GM19463 (cell line): ENCODE results near the gene PSMB7.
A peak's percentile ranks its signal among the peaks of the same experiment; 100 is the strongest.

Experiments used
- ATAC-seq: cut with Tn5 transposase; IDR thresholded peaks from one replicate; pipeline ENCODE4 v1.9.1; 2021; ENCODE audit warnings: mild to moderate bottlenecking, moderate library complexity; ENCODE audit not compliant: unreplicated experiment

PSMB7 gene

DNA sequence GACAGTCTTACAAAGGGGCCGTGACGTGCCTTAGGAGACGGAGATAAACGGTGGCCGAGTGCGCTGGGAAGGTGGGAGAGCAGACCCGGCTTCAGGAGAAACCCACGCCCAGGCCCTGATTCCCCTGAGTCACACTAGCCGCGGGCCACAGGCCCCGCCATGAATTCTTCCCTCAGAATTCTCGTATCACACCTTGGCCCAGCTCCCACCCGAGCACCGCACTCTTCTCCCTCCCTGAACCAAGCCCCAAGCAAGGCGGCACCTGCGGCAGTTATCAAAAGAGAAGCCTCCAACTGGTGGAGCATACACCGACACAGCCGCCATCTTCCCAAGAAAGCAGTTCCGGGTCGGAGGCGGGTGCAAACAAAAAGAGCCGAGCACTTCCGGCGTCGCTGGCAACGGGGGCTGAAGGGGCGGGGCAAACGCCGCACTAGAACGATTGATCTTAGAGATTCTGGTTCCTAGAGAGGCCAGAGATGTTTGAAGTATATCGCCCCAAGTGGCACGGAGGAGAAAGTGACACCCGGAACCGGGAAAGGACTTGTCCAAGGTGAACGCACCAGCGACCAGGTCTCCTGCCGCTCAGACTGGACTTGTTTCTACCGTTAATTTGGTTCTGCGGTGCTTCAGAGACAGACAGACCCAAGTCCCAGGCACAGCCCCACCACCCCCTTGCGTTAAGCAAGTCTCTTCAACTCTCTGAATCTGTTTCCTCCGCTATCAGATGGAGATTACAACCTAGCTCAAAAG is at the start of gene PSMB7:
Gene PSMB7, minus strand, starts transcription at position 341 of the 750 bp plus-strand sequence. Its CDS starts 17 bp downstream, at position 324.
- ATAC-seq: peak; percentile 96

DNA sequence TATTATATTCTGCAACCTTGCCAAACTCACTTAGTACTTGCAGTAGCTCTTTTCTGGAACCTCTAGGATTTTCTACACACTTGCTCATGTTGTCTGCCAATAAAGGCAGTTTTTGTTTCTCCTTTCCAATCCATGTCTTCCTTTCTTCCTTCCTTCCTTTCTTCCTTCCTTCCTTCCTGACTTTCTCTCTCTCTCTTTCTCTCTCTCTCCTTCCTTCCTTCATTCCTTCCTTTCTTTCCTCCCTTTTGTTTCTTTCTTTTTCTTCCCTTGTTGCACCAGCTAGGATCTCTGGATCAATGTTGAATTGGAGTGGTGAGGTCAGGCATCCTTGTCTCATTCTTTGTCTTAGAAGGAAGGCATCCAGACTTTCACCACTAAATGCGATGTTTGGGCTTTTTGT is 47.5 kb upstream of the PSMB7 start:
- ATAC-seq: no peak

DNA sequence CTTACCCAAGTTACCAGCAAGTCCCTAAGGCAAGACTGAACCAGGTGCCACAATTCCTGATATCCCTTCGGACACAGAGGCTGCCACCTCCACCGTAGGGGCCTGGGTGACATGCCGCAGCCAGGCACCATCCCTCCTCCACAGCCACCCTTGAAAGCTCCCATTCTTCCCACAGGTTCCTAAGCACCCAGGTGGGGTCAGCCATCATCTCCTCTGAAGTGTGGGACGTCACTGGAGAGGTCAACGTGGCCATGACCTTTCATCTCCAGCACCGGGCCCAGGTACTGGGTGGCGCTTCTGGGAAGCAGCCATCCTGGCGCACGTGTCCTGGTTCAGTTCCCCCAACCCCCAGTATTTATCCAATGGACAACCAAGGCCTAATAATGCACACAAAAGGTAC is 43.2 kb upstream of the PSMB7 start:
- ATAC-seq: no peak

DNA sequence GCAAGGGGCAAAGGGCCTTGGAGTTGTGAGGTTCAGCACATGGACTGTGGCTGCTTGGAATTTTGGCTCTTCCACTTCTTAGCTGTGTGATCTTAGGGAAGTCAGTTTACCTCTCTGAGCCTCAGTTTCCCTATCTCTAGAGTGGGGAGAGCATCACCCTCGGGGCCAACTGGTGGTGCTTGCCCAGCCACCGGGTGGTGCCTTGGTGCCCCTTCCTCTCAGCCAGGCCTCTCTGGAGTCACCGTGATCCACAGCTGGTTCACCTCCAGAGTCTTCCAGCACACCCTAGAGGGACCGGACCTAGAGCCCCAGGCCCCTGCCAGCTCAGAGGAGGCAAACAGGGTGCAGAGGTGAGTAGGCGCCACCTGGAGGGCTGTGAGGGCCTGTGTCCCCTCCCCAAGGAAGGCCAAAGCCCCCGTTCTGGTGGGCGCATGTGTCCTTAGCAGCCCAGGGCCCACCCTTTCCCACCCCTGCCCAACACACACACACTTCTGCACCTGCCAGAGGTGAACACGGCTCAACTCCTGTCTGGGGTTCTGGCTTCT is 42.7 kb upstream of the PSMB7 start:
- ATAC-seq: no peak

DNA sequence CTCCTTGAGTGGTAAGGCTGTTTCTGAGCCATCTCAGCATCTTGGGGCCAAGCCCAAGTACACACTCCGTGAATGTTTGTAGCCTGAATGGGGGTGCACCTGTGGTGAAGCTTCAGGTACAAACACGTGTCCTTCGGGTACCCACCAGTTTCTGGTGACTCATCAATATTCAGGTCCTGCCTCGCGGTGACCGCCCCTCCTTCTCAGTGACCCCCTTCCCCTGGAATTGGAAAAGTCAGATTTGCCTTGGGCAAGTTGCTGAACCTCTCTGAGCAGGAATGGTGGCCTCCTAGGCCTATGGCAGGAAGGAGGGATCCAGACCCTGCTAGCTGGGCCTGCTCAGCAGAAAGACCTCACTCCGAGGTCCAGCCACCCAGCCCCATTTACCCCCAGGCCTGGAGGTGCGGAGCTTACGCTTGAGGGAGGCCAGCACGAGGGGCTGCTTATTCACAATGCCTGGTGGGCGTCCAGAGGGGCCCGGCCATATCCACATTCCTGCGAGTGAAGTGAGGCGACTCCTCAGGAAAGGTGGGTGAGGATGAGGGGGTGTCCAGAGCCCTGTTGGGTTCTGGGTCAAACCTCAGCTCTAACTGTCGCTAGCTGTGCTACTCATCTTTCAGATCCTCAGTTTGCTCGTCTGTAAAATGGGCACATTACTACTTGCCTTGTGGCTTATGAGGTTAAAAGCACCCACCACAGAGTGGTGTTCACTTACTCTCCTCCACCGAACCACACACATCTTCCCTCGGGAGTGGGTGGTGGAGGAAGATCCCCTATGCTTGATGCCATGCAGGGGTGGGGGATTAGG is 42.0 kb upstream of the PSMB7 start:
- ATAC-seq: no peak

DNA sequence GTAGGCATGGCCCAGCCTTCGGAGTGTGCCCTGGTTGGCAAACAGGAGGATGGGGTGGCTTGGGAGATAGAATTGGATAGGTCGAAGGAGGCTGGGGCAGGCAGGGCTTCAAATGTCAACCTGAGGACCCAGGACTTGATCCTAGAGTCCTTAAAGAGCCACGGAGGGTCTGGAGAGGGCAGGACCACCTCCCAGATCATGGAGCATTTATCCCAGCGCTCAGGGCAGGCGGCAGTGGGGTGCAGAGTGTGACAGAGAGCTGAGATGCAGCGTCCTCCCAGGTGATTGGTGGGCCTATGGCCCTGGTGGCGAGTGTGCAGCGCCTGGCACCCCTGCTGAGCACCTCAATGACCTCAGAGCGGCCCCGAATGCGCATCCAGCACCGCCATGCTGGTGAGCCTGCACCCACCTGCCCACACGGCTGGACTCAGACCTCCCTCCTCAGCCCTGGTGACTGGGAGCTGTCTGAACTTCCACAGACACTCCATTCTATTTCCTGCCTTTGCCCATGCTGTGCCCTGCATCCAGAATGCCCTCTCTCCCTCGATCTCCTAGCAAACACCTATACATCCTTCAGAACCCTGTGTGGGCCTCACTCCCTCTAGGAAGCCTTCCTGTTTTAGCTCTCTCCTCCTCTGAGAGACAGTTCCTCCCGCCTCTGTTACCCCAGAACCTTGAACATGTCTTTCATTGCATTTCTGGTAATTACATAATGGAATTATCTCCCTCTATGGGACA is 41.3 kb upstream of the PSMB7 start:
- ATAC-seq: no peak

DNA sequence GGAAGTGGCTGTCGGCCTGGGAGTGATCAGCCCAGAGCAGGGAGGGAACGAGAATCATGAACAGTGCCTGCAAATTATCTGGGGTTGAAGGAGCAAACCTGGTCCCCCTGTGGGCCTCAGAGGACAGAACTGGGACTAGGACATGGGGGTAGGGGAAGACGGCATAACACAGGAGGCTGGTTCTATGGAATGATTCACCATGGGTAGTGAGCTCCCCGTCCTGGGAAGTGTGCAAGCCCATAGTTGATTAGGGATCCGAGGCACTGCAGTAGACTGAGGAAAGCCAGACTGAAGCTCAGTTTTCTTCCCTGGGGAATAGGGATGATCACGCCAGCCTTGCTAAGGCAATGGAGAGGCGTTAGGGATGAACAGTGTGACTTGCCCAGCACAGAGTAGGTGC is 40.6 kb upstream of the PSMB7 start:
- no peak for ATAC-seq

DNA sequence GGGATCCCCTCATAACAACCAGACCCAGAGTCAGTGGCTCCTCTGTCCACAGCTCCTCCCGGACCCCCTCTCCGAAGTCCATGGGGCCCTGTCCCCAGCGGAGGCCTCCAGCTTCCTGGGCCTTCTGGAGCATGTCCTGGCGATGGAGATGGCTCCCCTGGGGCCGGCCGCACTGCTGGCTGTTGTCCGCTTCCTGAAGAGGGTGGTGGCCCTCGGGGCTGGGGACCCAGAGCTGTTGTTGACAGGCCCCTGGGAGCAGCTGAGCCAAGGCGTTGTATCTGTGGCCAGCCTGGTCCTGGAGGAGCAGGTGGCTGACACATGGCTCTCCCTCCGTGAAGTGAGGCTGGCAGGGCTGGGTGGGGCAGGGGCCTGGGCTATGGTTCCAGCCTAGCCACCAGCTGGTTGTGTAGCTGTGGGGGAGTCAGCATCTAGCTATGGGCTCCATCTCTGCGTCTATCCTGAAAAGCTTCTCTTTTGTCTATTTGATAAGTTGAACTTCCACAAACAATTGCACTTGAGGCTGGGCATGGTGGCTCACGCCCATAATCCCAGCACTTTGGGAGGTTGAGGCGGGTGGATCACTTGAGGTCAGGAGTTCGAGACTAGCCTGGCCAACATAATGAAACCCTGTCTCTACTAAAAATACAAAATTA is 39.7 kb upstream of the PSMB7 start:
- no peak for ATAC-seq

DNA sequence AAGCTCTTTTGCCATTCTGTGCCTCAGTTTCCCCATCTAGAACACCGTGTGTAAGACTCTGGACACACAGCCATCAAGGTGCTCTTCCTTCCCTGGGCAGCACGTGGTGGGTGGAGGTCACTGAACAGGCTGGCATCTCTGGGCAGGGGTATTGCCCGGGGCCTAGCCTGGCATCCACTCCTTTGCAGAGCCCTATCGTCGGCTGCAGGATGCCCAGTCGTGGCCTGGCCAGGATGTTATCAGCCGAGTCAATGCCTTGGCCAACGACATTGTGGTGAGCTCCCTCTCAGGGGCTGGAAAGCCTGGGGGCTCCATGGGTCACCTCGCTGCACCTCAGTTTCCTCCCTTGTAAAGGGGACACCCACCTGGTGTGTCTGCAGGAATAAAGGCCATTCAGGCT is 39.1 kb upstream of the PSMB7 start:
- ATAC-seq: no peak

DNA sequence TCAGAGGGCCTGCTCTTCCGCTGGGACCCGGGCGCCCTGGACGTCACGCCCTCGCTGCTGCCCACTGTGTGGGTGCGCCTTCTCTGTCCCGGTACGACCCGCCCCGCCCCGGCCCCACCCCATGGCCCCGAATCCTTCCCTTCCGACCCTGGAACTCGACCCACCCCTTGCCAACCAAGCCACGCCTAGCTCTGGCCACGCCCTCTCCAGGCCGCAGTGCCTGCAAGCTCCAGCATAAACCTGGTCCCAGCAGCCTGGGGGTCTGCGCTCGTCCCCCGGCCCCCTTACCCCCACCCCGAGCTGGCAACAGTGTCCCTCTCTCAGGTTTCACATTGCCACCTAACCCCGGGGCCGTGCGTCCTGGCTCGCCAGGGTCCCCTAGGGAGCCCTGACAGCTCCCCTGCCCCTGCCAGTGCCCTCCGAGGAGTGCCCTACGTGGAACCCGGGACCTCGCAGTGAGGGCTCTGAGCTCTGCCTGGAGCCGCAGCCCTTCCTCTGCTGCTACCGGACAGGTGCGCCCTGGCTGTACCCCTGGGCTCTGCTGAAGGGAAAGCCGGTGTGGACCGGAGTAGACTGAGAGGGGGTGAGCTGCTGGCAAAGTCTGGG is 38.4 kb upstream of the PSMB7 start:
- ATAC-seq: no peak

DNA sequence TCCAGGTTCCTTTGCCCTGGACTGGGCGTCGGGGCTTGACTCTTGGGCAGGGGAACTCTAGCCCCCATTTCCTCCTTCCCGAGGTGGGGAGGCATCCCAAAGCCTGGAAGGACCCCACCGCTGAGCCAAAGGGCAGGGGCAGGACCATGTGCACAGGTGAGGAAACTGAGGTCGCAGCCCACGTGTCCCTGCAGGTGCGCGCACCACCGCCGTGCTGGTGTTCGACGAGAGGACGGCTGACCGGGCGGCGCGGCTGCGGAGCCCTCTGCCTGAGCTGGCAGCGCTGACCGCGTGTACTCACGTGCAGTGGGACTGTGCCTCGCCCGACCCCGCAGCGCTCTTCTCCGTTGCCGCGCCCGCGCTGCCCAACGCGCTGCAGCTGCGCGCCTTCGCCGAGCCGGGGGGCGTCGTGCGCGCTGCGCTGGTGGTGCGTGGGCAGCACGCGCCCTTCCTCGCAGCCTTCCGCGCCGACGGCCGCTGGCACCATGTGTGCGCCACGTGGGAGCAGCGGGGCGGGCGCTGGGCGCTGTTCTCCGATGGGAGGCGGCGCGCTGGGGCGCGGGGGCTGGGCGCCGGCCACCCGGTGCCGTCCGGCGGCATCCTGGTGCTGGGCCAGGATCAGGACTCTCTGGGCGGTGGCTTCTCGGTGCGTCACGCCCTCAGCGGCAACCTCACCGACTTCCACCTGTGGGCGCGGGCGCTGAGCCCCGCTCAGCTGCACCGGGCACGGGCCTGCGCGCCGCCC is 37.8 kb upstream of the PSMB7 start:
- no peak for ATAC-seq

DNA sequence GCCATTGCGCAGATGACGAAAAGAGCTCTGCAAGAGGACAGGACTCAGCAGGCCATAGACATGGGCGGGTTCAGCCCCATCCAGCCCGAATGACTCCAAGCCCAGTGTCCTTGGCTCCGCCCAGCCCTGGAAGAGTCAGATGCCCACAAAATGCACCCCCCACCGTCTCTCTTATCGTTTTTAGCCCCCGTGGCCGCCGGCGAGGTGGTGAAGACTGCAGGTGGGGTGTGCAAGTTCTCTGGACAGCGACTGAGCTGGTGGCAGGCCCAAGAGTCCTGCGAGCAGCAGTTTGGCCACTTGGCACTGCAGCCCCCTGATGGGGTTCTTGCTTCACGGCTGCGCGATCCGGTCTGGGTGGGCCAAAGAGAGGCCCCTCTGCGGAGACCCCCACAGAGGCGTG is 37.1 kb upstream of the PSMB7 start:
- ATAC-seq: no peak

DNA sequence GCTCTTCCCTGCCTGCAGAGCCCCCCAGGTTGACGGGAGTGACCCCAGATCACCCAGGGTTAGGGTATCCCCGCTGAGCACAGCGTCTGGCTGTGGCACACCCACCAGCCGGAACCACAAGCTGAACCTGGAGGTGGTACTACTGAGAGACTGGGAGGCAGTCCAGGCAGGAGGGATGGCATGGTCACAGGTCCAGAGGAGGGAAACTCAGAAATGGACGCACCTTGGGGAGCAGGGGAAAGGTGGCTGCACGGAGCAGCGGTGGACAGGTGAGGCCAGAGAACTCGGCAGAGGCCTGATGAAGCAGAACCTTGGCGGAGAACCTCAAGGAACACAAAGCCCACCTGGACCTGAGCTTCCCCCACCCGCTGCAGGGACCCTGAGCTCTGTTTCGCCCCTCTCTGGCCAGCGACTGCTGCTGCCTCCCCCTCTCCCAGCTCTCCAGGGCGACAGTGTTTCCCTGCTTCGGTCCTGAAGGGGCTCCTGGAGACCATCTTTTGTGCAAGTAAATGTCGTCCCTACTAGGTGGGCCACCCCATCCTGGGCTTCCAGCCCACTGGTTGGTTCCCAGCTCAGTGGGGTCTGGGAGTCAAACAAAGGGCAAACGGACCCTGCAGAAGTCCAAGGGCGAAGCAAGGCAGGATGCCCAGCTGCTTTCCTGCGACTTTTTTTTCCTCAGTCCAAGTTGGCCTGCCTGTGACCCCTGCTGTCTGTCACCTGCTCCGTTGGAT is 35.9 kb upstream of the PSMB7 start:
- no peak for ATAC-seq

DNA sequence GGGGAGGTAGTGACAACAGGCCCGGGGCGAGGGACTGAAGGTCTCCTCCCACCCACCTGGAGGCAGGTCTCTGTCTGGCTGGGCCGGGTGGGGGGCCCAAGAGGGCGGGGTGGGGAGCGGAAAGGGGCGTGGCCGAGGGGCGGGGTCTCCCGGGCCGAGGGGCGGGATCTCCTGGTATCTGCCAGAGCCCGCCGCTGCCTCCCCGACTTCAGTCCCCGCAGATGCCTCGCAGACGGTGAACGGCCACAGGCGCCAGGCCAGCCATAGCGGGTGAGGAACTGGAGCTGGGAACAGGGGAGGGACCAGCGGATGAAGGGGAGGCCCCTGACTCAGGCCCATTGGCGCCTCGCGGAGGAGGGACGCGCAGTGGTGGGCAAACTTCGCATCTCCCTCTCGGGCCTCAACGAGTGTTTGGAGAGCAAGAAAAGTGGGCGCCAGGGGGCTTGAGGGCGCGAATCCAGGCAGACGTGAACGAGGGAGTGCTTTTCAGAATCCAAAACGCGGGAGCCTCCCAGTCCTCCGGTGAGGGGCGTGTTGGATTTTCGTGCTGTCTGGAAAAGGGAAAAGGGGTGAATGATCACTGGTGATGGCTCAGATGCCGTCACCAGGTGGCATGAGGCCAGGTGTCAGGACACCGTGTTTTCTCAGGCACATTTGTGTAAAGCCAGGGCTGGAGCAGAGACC is 35.1 kb upstream of the PSMB7 start, which contains the start of gene ADGRD2:
Gene ADGRD2, plus strand, starts transcription at position 211 of the 684 bp plus-strand sequence. CDS start 1,216 bp downstream, outside the sequence.
- ATAC-seq: no peak

DNA sequence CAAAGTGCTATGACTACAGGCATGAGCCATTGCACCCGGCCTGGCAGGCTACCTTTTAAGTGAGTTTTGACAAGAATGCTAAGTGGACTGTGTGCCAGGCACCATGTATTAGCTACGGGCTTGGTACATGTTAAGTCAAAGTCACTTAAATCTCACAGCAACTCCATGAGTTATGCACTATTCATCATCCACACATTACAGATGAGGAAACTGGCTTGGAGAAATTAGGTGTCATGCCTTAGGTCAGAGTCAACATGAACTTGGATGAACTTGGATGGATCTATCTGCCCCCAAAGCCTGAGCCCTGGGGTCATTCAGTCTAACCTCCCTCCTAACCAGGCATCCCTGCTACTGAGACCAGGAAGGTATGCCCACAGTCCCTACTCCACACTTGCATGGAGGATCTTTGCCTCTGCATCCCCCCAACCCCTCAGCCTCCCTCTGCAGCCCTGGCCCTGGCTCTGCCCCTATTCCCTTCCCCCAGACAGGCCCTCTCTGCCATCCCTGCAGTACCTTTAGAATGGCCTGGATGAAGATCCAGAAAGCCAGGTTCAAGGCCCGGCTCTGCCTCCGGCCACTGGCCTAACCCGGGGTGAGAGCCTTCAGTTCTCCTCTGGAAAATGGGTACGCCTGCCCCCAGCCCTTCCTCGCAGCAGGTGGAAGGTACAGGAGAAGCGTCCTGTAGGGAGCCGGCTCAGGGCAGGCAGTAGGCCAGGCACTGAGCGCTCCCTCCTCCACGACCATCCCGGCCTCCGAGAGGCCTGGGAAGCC is 34.3 kb upstream of the PSMB7 start:
- ATAC-seq: no peak

DNA sequence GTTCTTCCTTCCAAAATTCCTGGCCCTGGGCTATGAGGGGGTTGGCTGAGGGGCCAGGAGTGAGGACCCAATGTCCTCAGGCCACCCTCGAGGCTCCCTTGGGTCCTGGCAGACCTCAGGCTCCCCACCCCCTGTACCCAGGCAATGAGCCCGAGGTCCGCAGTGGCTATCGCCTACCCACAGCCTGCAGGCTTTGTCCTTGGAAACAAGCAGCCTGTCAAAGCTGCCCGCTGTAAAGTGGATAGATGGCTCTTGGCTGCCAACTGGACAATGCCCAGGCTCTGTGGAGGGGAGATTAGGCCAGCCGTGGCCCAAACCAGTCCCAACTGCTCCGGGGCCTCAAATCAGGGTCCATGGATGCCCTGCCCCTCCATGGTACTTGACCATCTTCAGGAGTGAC is 32.8 kb upstream of the PSMB7 start:
- no peak for ATAC-seq

DNA sequence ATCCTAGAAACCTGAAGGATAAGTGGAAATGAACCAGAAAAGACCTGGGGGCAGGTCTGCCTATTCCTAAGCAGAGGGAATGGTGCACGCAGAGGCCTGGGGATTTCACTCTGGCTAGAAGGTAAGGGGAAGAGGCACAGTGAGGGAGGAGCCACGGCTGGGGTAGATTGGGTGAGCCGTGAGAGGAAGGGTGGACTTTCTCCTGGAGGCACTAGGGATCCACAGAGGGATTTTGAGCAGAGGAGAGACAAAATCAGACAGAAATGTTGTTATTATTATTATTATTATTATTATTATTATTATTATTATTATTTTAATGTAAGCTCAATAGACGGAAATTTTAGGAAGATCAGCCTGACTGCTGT is 32.0 kb upstream of the PSMB7 start:
- ATAC-seq: no peak

DNA sequence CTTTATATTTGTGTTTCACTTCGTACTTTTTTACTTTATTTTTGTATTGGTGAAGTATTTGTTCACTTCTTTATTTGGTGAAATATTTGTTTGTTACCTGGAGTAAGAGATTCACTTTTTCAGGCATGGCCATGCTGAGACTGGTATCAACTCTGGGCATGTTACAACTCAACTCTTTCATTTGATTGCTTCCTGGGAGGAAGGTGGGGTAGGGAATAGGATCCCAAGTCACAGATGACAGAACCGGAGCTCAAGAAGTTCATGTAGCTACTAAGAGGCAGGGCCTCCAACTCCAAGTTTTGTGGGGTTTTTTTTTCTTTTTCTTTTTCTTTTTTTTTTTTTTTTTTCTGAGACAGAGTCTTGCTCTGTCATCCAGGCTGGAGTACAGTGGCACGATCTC is 28.9 kb upstream of the PSMB7 start:
- no peak for ATAC-seq
